Measurements from ENCODE around the gene HK2.
"Not testable (repeated sequence)": the region's sequence is repeated elsewhere in the genome, so short reads cannot be mapped to it uniquely, and the experiment has no call there.

HK2 gene

GRCh38 chr2:74835831-74836674 lies 2.1 kb downstream of the HK2 start:
- no peak for DNase-seq

GRCh38 chr2:74836675-74837401 lies 2.9 kb downstream of the HK2 start:
- no peak for DNase-seq

- no peak for DNase-seq
Measured at GRCh38 chr2:74841641-74842040, 7.7 kb downstream of the HK2 start.

GRCh38 chr2:74843433-74843832 lies 9.5 kb downstream of the HK2 start:
- no peak for DNase-seq

- DNase-seq: no peak
Measured at GRCh38 chr2:74843899-74844298, 10.0 kb downstream of the HK2 start.

GRCh38 chr2:74844752-74845151 lies 10.8 kb downstream of the HK2 start:
- DNase-seq: no peak

GRCh38 chr2:74845217-74845751 lies 11.4 kb downstream of the HK2 start:
- peak in 1 of 4 experiments; percentile 7 for DNase-seq

GRCh38 chr2:74845991-74846390 lies 12.1 kb downstream of the HK2 start:
- DNase-seq: no peak

GRCh38 chr2:74846481-74846880 lies 12.6 kb downstream of the HK2 start:
- DNase-seq: no peak

GRCh38 chr2:74847070-74847858 lies 13.3 kb downstream of the HK2 start:
- DNase-seq: no peak

GRCh38 chr2:74849228-74849892 lies 15.4 kb downstream of the HK2 start:
- peak in 2 of 4 experiments; percentile 6 to 16 for DNase-seq

GRCh38 chr2:74850496-74851190 lies 16.7 kb downstream of the HK2 start:
- DNase-seq: no peak

GRCh38 chr2:74851191-74851566 lies 17.3 kb downstream of the HK2 start:
- no peak for DNase-seq

- not testable (repeated sequence) for DNase-seq
Measured at GRCh38 chr2:74853360-74853759, 19.4 kb downstream of the HK2 start.

GRCh38 chr2:74854401-74854800 lies 20.5 kb downstream of the HK2 start:
- no peak for DNase-seq

- not testable (repeated sequence) for DNase-seq
Measured at GRCh38 chr2:74855114-74855707, 21.3 kb downstream of the HK2 start.

GRCh38 chr2:74856004-74856578 lies 22.2 kb downstream of the HK2 start:
- no peak for DNase-seq

GRCh38 chr2:74856599-74856998 lies 22.7 kb downstream of the HK2 start:
- DNase-seq: no peak

GRCh38 chr2:74857215-74857614 lies 23.3 kb downstream of the HK2 start:
- no peak for DNase-seq

GRCh38 chr2:74857725-74858124 lies 23.8 kb downstream of the HK2 start:
- DNase-seq: no peak

GRCh38 chr2:74858281-74858680 lies 24.4 kb downstream of the HK2 start:
- no peak for DNase-seq
